ENCODE measurements around the gene CTSD. TPM values are rescaled to one million over a fixed set of nuclear protein-coding genes. Genes with fewer than 3 reads are reported as not detected.

Gene CTSD
- total RNA-seq, 3 donors from 2014 or later (not counting 1 experiment from before 2014, with no cell fraction given) = 388 to 446 (median 415) TPM

GRCh38 chr11:1746956-1747752, 16.6 kb downstream of the CTSD start:
- no peak for TF ChIP-seq CTCF (IDR thresholded peaks at IDR 0.05)
- H3K4me3 Mint-ChIP-seq = peak overlapping the region; percentile 59
- H3K27ac Mint-ChIP-seq = no peak overlapping the region
- peaks cover 14 to 51% of the 10 kb centered on the region in 2 donors for H3K4me1 Mint-ChIP-seq
- intact Hi-C loops (cut with micrococcal nuclease) = no loop called here
- DNase-seq (no peak), ATAC-seq (no peak)
- H3K4me3 ChIP-seq (ENCODE audit: low read length) = no peak overlapping the region
- H3K27me3 ChIP-seq (ENCODE audit: control insufficient read depth, insufficient read depth, low read length) = peaks cover 6% of the 10 kb centered on the region
- H3K27me3 Mint-ChIP-seq (ENCODE audit: low read depth in 2 of 2) = peaks cover 0 to 13% of the 10 kb centered on the region in 2 donors
- H3K27ac ChIP-seq (ENCODE audit: low read length) = no peak overlapping the region
- WGBS (ENCODE audit: insufficient coverage) = 96% methylated on average over 21 of the region's 21 CpGs
- H3K4me1 ChIP-seq (ENCODE audit: control insufficient read depth, insufficient read depth, low read length) = peaks cover 57% of the 10 kb centered on the region
- no peaks in the 10 kb centered on the region for H3K9me3 ChIP-seq (ENCODE audit: control insufficient read depth, insufficient read depth, low read length)
- no peaks in the 10 kb centered on the region for H3K36me3 Mint-ChIP-seq
- no peaks in the 10 kb centered on the region for H3K9me3 Mint-ChIP-seq
- no peaks in the 10 kb centered on the region for H3K36me3 ChIP-seq (ENCODE audit: control insufficient read depth, insufficient read depth, low read length)

- peaks cover 14 to 45% of the 10 kb centered on the region in 2 donors for H3K4me1 Mint-ChIP-seq
- no peak for TF ChIP-seq CTCF (IDR thresholded peaks at IDR 0.05)
- H3K27ac ChIP-seq (ENCODE audit: low read length) = no peak overlapping the region
- 79% methylated on average over 22 of the region's 22 CpGs for WGBS (ENCODE audit: insufficient coverage)
- intact Hi-C loops (cut with micrococcal nuclease) = no loop called here
- H3K4me1 ChIP-seq (ENCODE audit: control insufficient read depth, insufficient read depth, low read length) = peaks cover 51% of the 10 kb centered on the region
- peaks cover 6% of the 10 kb centered on the region for H3K27me3 ChIP-seq (ENCODE audit: control insufficient read depth, insufficient read depth, low read length)
- no peak overlapping the region for H3K4me3 ChIP-seq (ENCODE audit: low read length)
- H3K4me3 Mint-ChIP-seq = peak overlapping the region; percentile 7
- no peaks in the 10 kb centered on the region for H3K36me3 ChIP-seq (ENCODE audit: control insufficient read depth, insufficient read depth, low read length)
- no peaks in the 10 kb centered on the region for H3K36me3 Mint-ChIP-seq
- H3K9me3 Mint-ChIP-seq = no peaks in the 10 kb centered on the region
- no peak overlapping the region for H3K27ac Mint-ChIP-seq
- H3K27me3 Mint-ChIP-seq (ENCODE audit: low read depth in 2 of 2) = peaks cover 0 to 13% of the 10 kb centered on the region in 2 donors
- no peaks in the 10 kb centered on the region for H3K9me3 ChIP-seq (ENCODE audit: control insufficient read depth, insufficient read depth, low read length)
- DNase-seq (peak in 1 of 2 donors; percentile 15), ATAC-seq (no peak)
These were observed 17.2 kb downstream of the CTSD start for GRCh38 chr11:1746511-1746931.

- WGBS (ENCODE audit: insufficient coverage) = 96% methylated on average over 14 of the region's 14 CpGs
- no peak overlapping the region for H3K27ac ChIP-seq (ENCODE audit: low read length)
These were observed 17.9 kb downstream of the CTSD start for GRCh38 chr11:1745701-1746320.

More at GRCh38 chr11:1745701-1746320, 17.9 kb downstream of the CTSD start:
- no peak overlapping the region for H3K4me3 Mint-ChIP-seq
- H3K4me1 Mint-ChIP-seq = peaks cover 14 to 39% of the 10 kb centered on the region in 2 donors
- H3K9me3 Mint-ChIP-seq = no peaks in the 10 kb centered on the region
- Histone ChIP-seq H3K4me3 (ENCODE audit: low read length) (no peak overlapping the region), H3K27me3 (ENCODE audit: control insufficient read depth, insufficient read depth, low read length) (peaks cover 6% of the 10 kb centered on the region), H3K36me3 (ENCODE audit: control insufficient read depth, insufficient read depth, low read length) (no peaks in the 10 kb centered on the region), H3K4me1 (ENCODE audit: control insufficient read depth, insufficient read depth, low read length) (peaks cover 44% of the 10 kb centered on the region), H3K9me3 (ENCODE audit: control insufficient read depth, insufficient read depth, low read length) (no peaks in the 10 kb centered on the region)
- no peak overlapping the region for H3K27ac Mint-ChIP-seq
- H3K36me3 Mint-ChIP-seq = no peaks in the 10 kb centered on the region
- ATAC-seq (no peak), DNase-seq (no peak)
- no peak for TF ChIP-seq CTCF (IDR thresholded peaks at IDR 0.05)
- H3K27me3 Mint-ChIP-seq (ENCODE audit: low read depth in 2 of 2) = peaks cover 0 to 13% of the 10 kb centered on the region in 2 donors
- intact Hi-C loops (cut with micrococcal nuclease) = no loop called here

Measured in natural killer cell (primary cell).